GM23338 (cell line): ENCODE results near the gene MYL6. TPM values are rescaled to one million over a fixed set of nuclear protein-coding genes. Genes with fewer than 3 reads are reported as not detected.

ENCODE experiments used
- ATAC-seq: fragments of 200-7000 bp; cut with Tn5 transposase; 3 replicates; pipeline ENCODE4 v1.9.1; 2020
- DNase-seq: peaks from one replicate; pipeline ENCODE4 v3.0.0-alpha.2; 2015; ENCODE audit warnings: low spot score
- H2AFZ ChIP-seq: fragments of 200-600 bp; sonication (generic); 2 replicates; pipeline ENCODE4 v1.8.0; 2016; ENCODE audit warnings: antibody characterized with exemption, mild to moderate bottlenecking, moderate library complexity
- H3F3A ChIP-seq: fragments of 200-600 bp; sonication (generic); replicated peaks from 2 replicates; pipeline ENCODE4 v1.8.0; 2017; ENCODE audit warnings: antibody characterized with exemption, mixed run types, low read depth
- H3K27ac ChIP-seq: fragments of 200-600 bp; sonication (generic); 2 replicates; pipeline ENCODE4 v1.6.1; 2016; ENCODE audit warnings: low read depth
- H3K27me3 ChIP-seq: fragments of 200-600 bp; sonication (generic); 2 replicates; pipeline ENCODE4 v1.8.0; 2016; ENCODE audit warnings: mild to moderate bottlenecking, mixed run types, moderate library complexity; ENCODE audit not compliant: insufficient read depth
- H3K36me3 ChIP-seq: fragments of 200-600 bp; sonication (generic); 2 replicates; pipeline ENCODE4 v1.8.0; 2016; ENCODE audit warnings: mild to moderate bottlenecking; ENCODE audit not compliant: insufficient read depth
- H3K4me1 ChIP-seq: fragments of 200-600 bp; sonication (generic); 2 replicates; pipeline ENCODE4 v1.8.0; 2016; ENCODE audit warnings: mild to moderate bottlenecking, moderate library complexity; ENCODE audit not compliant: insufficient read depth
- H3K4me2 ChIP-seq: fragments of 200-600 bp; sonication (generic); 2 replicates; pipeline ENCODE4 v1.7.1; 2017; ENCODE audit warnings: mixed run types
- H3K4me3 ChIP-seq: fragments of 200-600 bp; sonication (generic); 2 replicates; pipeline ENCODE4 v1.6.1; 2016; ENCODE audit warnings: mixed run types
- H3K79me2 ChIP-seq: fragments of 200-600 bp; sonication (generic); replicated peaks from 2 replicates; pipeline ENCODE4 v1.8.0; 2017; ENCODE audit warnings: mild to moderate bottlenecking; ENCODE audit not compliant: insufficient read depth
- H3K9me2 ChIP-seq: fragments of 200-600 bp; sonication (generic); 2 replicates; pipeline ENCODE4 v1.8.0; 2017; ENCODE audit not compliant: insufficient read depth
- H4K20me1 ChIP-seq: fragments of 200-600 bp; sonication (generic); replicated peaks from 2 replicates; pipeline ENCODE4 v1.8.0; 2017; ENCODE audit warnings: mild to moderate bottlenecking; ENCODE audit not compliant: insufficient read depth
- H3K27ac Mint-ChIP-seq: 2 replicates; pipeline ENCODE4 v1.8.0; 2020; ENCODE audit warnings: inconsistent platforms, mild to moderate bottlenecking, moderate library complexity, mixed read lengths
- H3K27me3 Mint-ChIP-seq: 3 replicates; pipeline ENCODE4 v1.8.0; 2022; ENCODE audit warnings: low read depth, mild to moderate bottlenecking, moderate library complexity, mixed read lengths, inconsistent platforms; ENCODE audit not compliant: insufficient read depth, poor library complexity
- H3K36me3 Mint-ChIP-seq: 3 replicates; pipeline ENCODE4 v1.8.0; 2021; ENCODE audit warnings: low read depth, mild to moderate bottlenecking, inconsistent platforms, moderate library complexity, mixed read lengths
- H3K4me1 Mint-ChIP-seq: 3 replicates; pipeline ENCODE4 v1.8.0; 2020; ENCODE audit warnings: mild to moderate bottlenecking, inconsistent platforms, mixed read lengths
- H3K4me3 Mint-ChIP-seq: 3 replicates; pipeline ENCODE4 v1.8.0; 2021; ENCODE audit warnings: moderate library complexity, mild to moderate bottlenecking, inconsistent platforms, mixed read lengths
- H3K9me3 Mint-ChIP-seq: 3 replicates; pipeline ENCODE4 v1.8.0; 2020; ENCODE audit warnings: moderate library complexity, mild to moderate bottlenecking, inconsistent platforms, mixed read lengths
- CREB1 ChIP-seq: fragments of 250-450 bp; sonication (Bioruptor Pico); IDR thresholded peaks from 2 replicates; pipeline ENCODE4 v1.5.0; 2020; ENCODE audit warnings: low read depth, mild to moderate bottlenecking, moderate library complexity
- ETS1 ChIP-seq: IDR thresholded peaks from 2 replicates; pipeline ENCODE4 v1.6.1; 2016; ENCODE audit warnings: antibody characterized with exemption
- EZH2phosphoT487 ChIP-seq: fragments of 200-600 bp; sonication (generic); IDR thresholded peaks from one replicate; pipeline ENCODE4 v1.8.1; 2018; ENCODE audit warnings: antibody characterized with exemption; ENCODE audit not compliant: unreplicated experiment
- JUNB ChIP-seq: IDR thresholded peaks from one replicate; pipeline ENCODE4 v1.6.1; 2016; ENCODE audit warnings: antibody characterized with exemption; ENCODE audit not compliant: unreplicated experiment
- POLR2AphosphoS5 ChIP-seq: IDR thresholded peaks from 2 replicates; pipeline ENCODE4 v1.6.1; 2016; ENCODE audit warnings: antibody characterized with exemption, low read depth
- REST ChIP-seq: IDR thresholded peaks from one replicate; pipeline ENCODE4 v1.6.1; 2018; ENCODE audit warnings: antibody characterized with exemption; ENCODE audit not compliant: unreplicated experiment
- STAT1 ChIP-seq: IDR thresholded peaks from one replicate; pipeline ENCODE4 v1.6.1; 2016; ENCODE audit warnings: antibody characterized with exemption; ENCODE audit not compliant: unreplicated experiment
- ZNF114 ChIP-seq: fragments of 250-450 bp; sonication (Bioruptor Pico); IDR thresholded peaks from 2 replicates; pipeline ENCODE4 v1.5.0; 2020; ENCODE audit warnings: mild to moderate bottlenecking, moderate library complexity
- polyA plus RNA-seq: library from polyadenylated mRNA; unstranded; fragments of >200 nt; fragmentation: Nextera tagmentation; extraction: Ambion mirVana; gene quantifications from 2 replicates; pipeline ENCODE4 v1.2.1, GENCODE V29; 2016
- total RNA-seq: library from RNA; depleted of rRNA; stranded (reverse); fragments of >200 nt; shearing (Covaris generic); gene quantifications from 2 replicates; pipeline ENCODE4 v1.2.3, GENCODE V29; 2014

The MYL6 gene
- total and polyA plus RNA-seq, 2 experiments from 2014 or later = 1,092 to 1,545 TPM

- Histone ChIP-seq H3K4me3 (no peak overlapping the region), H3K36me3 (peaks cover 14% of the 10 kb centered on the region), H3K4me2 (no peak overlapping the region), H4K20me1 (peaks cover 4% of the 10 kb centered on the region), H3K79me2 (no peaks in the 10 kb centered on the region), H3K4me1 (no peaks in the 10 kb centered on the region), H3K27ac (0 out of 2 replicates have a peak overlapping the region, but pooled peaks have one; percentile 1), H3K9me2 (0 out of 2 replicates have a peak, but pooled peaks cover 4% of the 10 kb centered on the region), H2AFZ (no peak overlapping the region), H3K27me3 (no peaks in the 10 kb centered on the region), H3F3A (peaks cover 15% of the 10 kb centered on the region)
- TF ChIP-seq STAT1 (no peak), POLR2AphosphoS5 (0 out of 2 replicates have a peak, but pooled peaks have one; percentile 3)
- peaks cover 15% of the 10 kb centered on the region for H3K4me1 Mint-ChIP-seq
- H3K36me3 Mint-ChIP-seq = peaks cover 34% of the 10 kb centered on the region
- ATAC-seq (no peak), DNase-seq (no peak)
- no peak overlapping the region for H3K27ac Mint-ChIP-seq
- H3K27me3 Mint-ChIP-seq = peaks cover 12% of the 10 kb centered on the region
- no peak overlapping the region for H3K4me3 Mint-ChIP-seq
- H3K9me3 Mint-ChIP-seq = no peaks in the 10 kb centered on the region
Observed at GRCh38 chr12:56202366-56202765, 44.2 kb downstream of the MYL6 start.

- H3K36me3 Mint-ChIP-seq = peaks cover 39% of the 10 kb centered on the region
- Histone ChIP-seq H3K4me3 (no peak overlapping the region), H4K20me1 (peaks cover 5% of the 10 kb centered on the region), H3K4me2 (no peak overlapping the region), H3K27ac (0 out of 2 replicates have a peak overlapping the region, but pooled peaks have one; percentile 1), H3K27me3 (no peaks in the 10 kb centered on the region), H2AFZ (no peak overlapping the region), H3K4me1 (no peaks in the 10 kb centered on the region), H3K79me2 (no peaks in the 10 kb centered on the region), H3K9me2 (no peaks in the 10 kb centered on the region), H3K36me3 (peaks cover 17% of the 10 kb centered on the region), H3F3A (peaks cover 19% of the 10 kb centered on the region)
- ATAC-seq (no peak), DNase-seq (no peak)
- no peak overlapping the region for H3K27ac Mint-ChIP-seq
- H3K27me3 Mint-ChIP-seq = peaks cover 12% of the 10 kb centered on the region
- no peak overlapping the region for H3K4me3 Mint-ChIP-seq
- TF ChIP-seq EZH2phosphoT487 = no peak
- no peak for TF ChIP-seq ETS1
- TF ChIP-seq CREB1 = no peak
- no peak for TF ChIP-seq ZNF114
- TF ChIP-seq STAT1 = no peak
- TF ChIP-seq JUNB = no peak
- 0 out of 2 replicates have a peak, but pooled peaks have one; percentile 14 for TF ChIP-seq POLR2AphosphoS5
- no peak for TF ChIP-seq REST
- H3K9me3 Mint-ChIP-seq = no peaks in the 10 kb centered on the region
- peaks cover 12% of the 10 kb centered on the region for H3K4me1 Mint-ChIP-seq
Observed at GRCh38 chr12:56202838-56203237, 44.7 kb downstream of the MYL6 start.
